HepG2 (cell line): ENCODE data around the gene SLC29A1. TPM values are rescaled to one million over a fixed set of nuclear protein-coding genes. Genes with fewer than 3 reads are reported as not detected.

Source experiments
- BHLHE40 ChIP-seq: IDR thresholded peaks from 2 replicates; pipeline ENCODE4 v1.6.1; 2011; ENCODE audit warnings: low read length, improper control_type of control experiment
- HIC2 ChIP-seq: sonication (generic); formaldehyde crosslinking; IDR thresholded peaks from 2 replicates; pipeline ENCODE4 v1.9.0; 2022; ENCODE audit warnings: low read depth, missing genetic modification reagents
- HOXA9 ChIP-seq: sonication (generic); formaldehyde crosslinking; IDR thresholded peaks from 2 replicates; pipeline ENCODE4 v1.8.1; 2022; ENCODE audit warnings: missing genetic modification reagents, mild to moderate bottlenecking, moderate library complexity, borderline replicate concordance
- IRF2 ChIP-seq: IDR thresholded peaks from 2 replicates; pipeline ENCODE4 v1.6.1; 2018; ENCODE audit warnings: missing genetic modification reagents, missing compliant biosample characterization
- KDM2A ChIP-seq: sonication (generic); formaldehyde crosslinking; IDR thresholded peaks from 2 replicates; pipeline ENCODE4 v1.4.0; 2020; ENCODE audit warnings: low read depth, missing genetic modification reagents, borderline replicate concordance
- MNT ChIP-seq: fragments of 450-650 bp; IDR thresholded peaks from 2 replicates; pipeline ENCODE4 v1.6.1; 2016
- NFE2 ChIP-seq: sonication (generic); formaldehyde crosslinking; IDR thresholded peaks from 2 replicates; pipeline ENCODE4 v1.4.0; 2020; ENCODE audit warnings: missing genetic modification reagents
- POGK ChIP-seq: sonication (generic); formaldehyde crosslinking; conservative IDR thresholded peaks from 2 replicates; pipeline ENCODE4 v1.8.0; 2022; ENCODE audit warnings: mild to moderate bottlenecking, moderate library complexity, missing genetic modification reagents
- SALL1 ChIP-seq: sonication (generic); formaldehyde crosslinking; IDR thresholded peaks from 2 replicates; pipeline ENCODE4 v1.8.0; 2022; ENCODE audit warnings: mild to moderate bottlenecking, missing genetic modification reagents
- SNAPC5 ChIP-seq: sonication (generic); formaldehyde crosslinking; IDR thresholded peaks from 2 replicates; pipeline ENCODE4 v1.8.1; 2023; ENCODE audit warnings: mild to moderate bottlenecking, missing genetic modification reagents, borderline replicate concordance
- TERF1 ChIP-seq: sonication (generic); formaldehyde crosslinking; IDR thresholded peaks from 2 replicates; pipeline ENCODE4 v1.8.0; 2022; ENCODE audit warnings: mild to moderate bottlenecking, missing genetic modification reagents, moderate library complexity
- ZBTB20 ChIP-seq: sonication (generic); formaldehyde crosslinking; IDR thresholded peaks from 2 replicates; pipeline ENCODE4 v1.8.1; 2023; ENCODE audit warnings: missing genetic modification reagents, low read depth, mild to moderate bottlenecking, borderline replicate concordance
- ZIK1 ChIP-seq: sonication (generic); formaldehyde crosslinking; IDR thresholded peaks from 2 replicates; pipeline ENCODE4 v1.5.0; 2020; ENCODE audit warnings: mild to moderate bottlenecking, low read depth, missing genetic modification reagents, borderline replicate concordance
- ZNF317 ChIP-seq: sonication (generic); formaldehyde crosslinking; IDR thresholded peaks from 2 replicates; pipeline ENCODE4 v1.5.0; 2020; ENCODE audit warnings: mild to moderate bottlenecking, missing genetic modification reagents
- ZNF543 ChIP-seq: sonication (generic); formaldehyde crosslinking; IDR thresholded peaks from 2 replicates; pipeline ENCODE4 v1.4.0; 2020; ENCODE audit warnings: mild to moderate bottlenecking, missing genetic modification reagents
- ZNF816 ChIP-seq: sonication (generic); formaldehyde crosslinking; IDR thresholded peaks from 2 replicates; pipeline ENCODE4 v1.8.0; 2022; ENCODE audit warnings: missing genetic modification reagents, mild to moderate bottlenecking, borderline replicate concordance
- ZSCAN5A ChIP-seq: sonication (generic); formaldehyde crosslinking; IDR thresholded peaks from 2 replicates; pipeline ENCODE4 v1.8.0; 2022; ENCODE audit warnings: mild to moderate bottlenecking, missing genetic modification reagents, borderline replicate concordance
- polyA plus RNA-seq, 8 experiments: library from polyadenylated mRNA; depleted of rRNA in 3 of 8; stranded (reverse) in 7 of 8; unstranded in 1 of 8; fragments of >200 nt; fragmentation: Illumina TruSeq in 4 of 8; extraction: Trizol in 4 of 8; gene quantifications; 2 replicates each; pipeline versions ENCODE4 v1.2.1 to v1.2.3, GENCODE V29; 2011 to 2016; ENCODE audit warnings: low read depth in 4 of 8, missing spikeins in 1 of 8, mixed read lengths in 1 of 8; ENCODE audit not compliant: insufficient read depth in 1 of 8
- total RNA-seq, 5 experiments: library from RNA; depleted of rRNA; stranded (reverse); fragments of >200 nt; fragmentation: Illumina TruSeq; extraction: Trizol; gene quantifications; 2 replicates each; pipeline ENCODE4 v1.2.3, GENCODE V29; 2016; ENCODE audit warnings: low read depth in 1 of 5

Gene SLC29A1
- total and polyA plus RNA-seq, 2 of the 13 experiments (the other 11 are each of a cell fraction or from before 2014, with no cell fraction given), result 43.2 to 106 TPM

- TF ChIP-seq ZSCAN5A (CRISPR knock-in tag) (no peak), ZNF317 (CRISPR knock-in tag) (peak; percentile 32; the same call in 1 of the 2 replicates), IRF2 (CRISPR knock-in tag) (peak; percentile 36; the same call in 1 of the 2 replicates), SALL1 (CRISPR knock-in tag) (peak; percentile 34; the same call in 1 of the 2 replicates), HIC2 (peak; percentile 63; the same call in 1 of the 2 replicates), ZNF543 (peak; percentile 37; the same call in 1 of the 2 replicates), POGK (CRISPR knock-in tag) (0 out of 2 replicates have a peak, but pooled peaks have one; percentile 31), BHLHE40 (peak; percentile 33; the same call in 1 of the 2 replicates), ZNF816 (CRISPR knock-in tag) (peak; percentile 69; the same call in 1 of the 2 replicates), SNAPC5 (CRISPR knock-in tag) (no peak), NFE2 (CRISPR knock-in tag) (peak; percentile 77; the same call in 1 of the 2 replicates), HOXA9 (CRISPR knock-in tag) (no peak), TERF1 (CRISPR knock-in tag) (0 out of 2 replicates have a peak, but pooled peaks have one; percentile 60), ZIK1 (peak; percentile 70; the same call in 1 of the 2 replicates), MNT (peak; percentile 62; the same call in 1 of the 2 replicates), ZBTB20 (peak; percentile 15; the same call in 1 of the 2 replicates), KDM2A (CRISPR knock-in tag) (peak; percentile 58; the same call in 1 of the 2 replicates)
Measured at GRCh38 chr6:44247338-44248302, 24.2 kb downstream of the SLC29A1 start (continued).
